ENCODE data around the gene OR6B3. TPM values are rescaled to one million over a fixed set of nuclear protein-coding genes. Genes with fewer than 3 reads are reported as not detected.

The OR6B3 gene
- total and polyA plus RNA-seq, 2 of the 8 experiments (the other 6 are each of a cell fraction or from before 2014, with no cell fraction given): not detected

GRCh38 chr2:240037358-240037757, 16.0 kb downstream of the OR6B3 start (continued):
- TF ChIP-seq NANOG (IDR thresholded peaks at IDR 0.05; ENCODE audit: insufficient read depth, low read depth, low read length, poor library complexity, severe bottlenecking): no peak
